Embryonic facial prominence (tissue), 1 donor: ENCODE data around the gene ARHGAP42.

Experiments used
- DNase-seq: peaks from one replicate; pipeline ENCODE4 v3.0.0-alpha.2; 2016; ENCODE audit errors: extremely low spot score

Gene ARHGAP42

GRCh38 chr11:100799445-100799844 lies 112.4 kb downstream of the ARHGAP42 start:
- DNase-seq, result no peak

GRCh38 chr11:100800202-100800601 lies 113.1 kb downstream of the ARHGAP42 start:
- no peak for DNase-seq

- no peak for DNase-seq
These were observed 114.3 kb downstream of the ARHGAP42 start for GRCh38 chr11:100801225-100801999.

GRCh38 chr11:100805506-100806199 lies 118.6 kb downstream of the ARHGAP42 start:
- no peak for DNase-seq

GRCh38 chr11:100806296-100806695 lies 119.2 kb downstream of the ARHGAP42 start:
- no peak for DNase-seq

- DNase-seq, result no peak
These were observed 121.9 kb downstream of the ARHGAP42 start for GRCh38 chr11:100808904-100809491.

- no peak for DNase-seq
These were observed 123.1 kb downstream of the ARHGAP42 start for GRCh38 chr11:100810146-100810545.

GRCh38 chr11:100810666-100811065 lies 123.6 kb downstream of the ARHGAP42 start:
- DNase-seq, result no peak

- no peak for DNase-seq
These were observed 125.4 kb downstream of the ARHGAP42 start for GRCh38 chr11:100812517-100812916.

GRCh38 chr11:100815787-100816330 lies 128.8 kb downstream of the ARHGAP42 start:
- no peak for DNase-seq

GRCh38 chr11:100816823-100817222 lies 129.7 kb downstream of the ARHGAP42 start:
- no peak for DNase-seq

- DNase-seq, result no peak
These were observed 130.5 kb downstream of the ARHGAP42 start for GRCh38 chr11:100817620-100818019.

- no peak for DNase-seq
These were observed 133.5 kb downstream of the ARHGAP42 start for GRCh38 chr11:100820621-100821020.

- DNase-seq, result no peak
These were observed 134.1 kb downstream of the ARHGAP42 start for GRCh38 chr11:100821198-100821597.

- no peak for DNase-seq
These were observed 136.3 kb downstream of the ARHGAP42 start for GRCh38 chr11:100823360-100823759.

GRCh38 chr11:100824041-100824809 lies 137.1 kb downstream of the ARHGAP42 start:
- DNase-seq, result no peak

GRCh38 chr11:100825626-100826025 lies 138.5 kb downstream of the ARHGAP42 start:
- no peak for DNase-seq

- no peak for DNase-seq
These were observed 141.0 kb downstream of the ARHGAP42 start for GRCh38 chr11:100827934-100828661.

GRCh38 chr11:100830274-100830673 lies 143.2 kb downstream of the ARHGAP42 start:
- peak; percentile 25 for DNase-seq

GRCh38 chr11:100830978-100831732 lies 144.1 kb downstream of the ARHGAP42 start:
- no peak for DNase-seq
